ENCODE measurements around the gene CDCA8.

The CDCA8 gene

GRCh38 chr1:37741130-37741529 lies 48.8 kb downstream of the CDCA8 start:
- DNase-seq (ENCODE audit: low spot score), result peak; percentile 90
- peak; percentile 82 for ATAC-seq (ENCODE audit: low read depth)
- peaks cover 2% of the 10 kb centered on the region for H3K27me3 ChIP-seq (ENCODE audit: insufficient read depth, poor library complexity, severe bottlenecking)
- no peak overlapping the region for H3K4me3 ChIP-seq (ENCODE audit: severe bottlenecking)
- peaks cover 19% of the 10 kb centered on the region for H3K4me1 ChIP-seq (ENCODE audit: insufficient read depth, poor library complexity, severe bottlenecking)
- H3K27ac ChIP-seq (ENCODE audit: poor library complexity, severe bottlenecking), result no peak overlapping the region
- no peak for TF ChIP-seq CTCF (IDR thresholded peaks at IDR 0.05; ENCODE audit: poor library complexity, severe bottlenecking)
- no peaks in the 10 kb centered on the region for H3K36me3 ChIP-seq (ENCODE audit: low read depth)
- H3K9me3 ChIP-seq (ENCODE audit: severe bottlenecking), result no peaks in the 10 kb centered on the region

GRCh38 chr1:37741662-37742061 lies 49.3 kb downstream of the CDCA8 start:
- peaks cover 19% of the 10 kb centered on the region for H3K4me1 ChIP-seq (ENCODE audit: insufficient read depth, poor library complexity, severe bottlenecking)
- TF ChIP-seq CTCF (IDR thresholded peaks at IDR 0.05; ENCODE audit: poor library complexity, severe bottlenecking), result no peak
- no peak for ATAC-seq (ENCODE audit: low read depth)
- peaks cover 1% of the 10 kb centered on the region for H3K9me3 ChIP-seq (ENCODE audit: severe bottlenecking)
- peaks cover 2% of the 10 kb centered on the region for H3K27me3 ChIP-seq (ENCODE audit: insufficient read depth, poor library complexity, severe bottlenecking)
- H3K36me3 ChIP-seq (ENCODE audit: low read depth), result no peaks in the 10 kb centered on the region
- no peak for DNase-seq (ENCODE audit: low spot score)
- no peak overlapping the region for H3K4me3 ChIP-seq (ENCODE audit: severe bottlenecking)
- H3K27ac ChIP-seq (ENCODE audit: poor library complexity, severe bottlenecking), result no peak overlapping the region

- H3K4me3 ChIP-seq (ENCODE audit: severe bottlenecking), result no peak overlapping the region
- peaks cover 4% of the 10 kb centered on the region for H3K9me3 ChIP-seq (ENCODE audit: severe bottlenecking)
- no peaks in the 10 kb centered on the region for H3K36me3 ChIP-seq (ENCODE audit: low read depth)
- H3K27me3 ChIP-seq (ENCODE audit: insufficient read depth, poor library complexity, severe bottlenecking), result peaks cover 10% of the 10 kb centered on the region
- no peak for DNase-seq (ENCODE audit: low spot score)
- no peak for TF ChIP-seq CTCF (IDR thresholded peaks at IDR 0.05; ENCODE audit: poor library complexity, severe bottlenecking)
- H3K27ac ChIP-seq (ENCODE audit: poor library complexity, severe bottlenecking), result no peak overlapping the region
- no peak for ATAC-seq (ENCODE audit: low read depth)
- H3K4me1 ChIP-seq (ENCODE audit: insufficient read depth, poor library complexity, severe bottlenecking), result no peaks in the 10 kb centered on the region
Measured at GRCh38 chr1:37746806-37747205, 54.5 kb downstream of the CDCA8 start.

GRCh38 chr1:37748565-37748964 lies 56.2 kb downstream of the CDCA8 start:
- DNase-seq (ENCODE audit: low spot score) (no peak), ATAC-seq (ENCODE audit: low read depth) (no peak)
- Histone ChIP-seq H3K27ac (ENCODE audit: poor library complexity, severe bottlenecking) (no peak overlapping the region), H3K4me3 (ENCODE audit: severe bottlenecking) (no peak overlapping the region), H3K9me3 (ENCODE audit: severe bottlenecking) (peaks cover 4% of the 10 kb centered on the region), H3K27me3 (ENCODE audit: insufficient read depth, poor library complexity, severe bottlenecking) (peaks cover 19% of the 10 kb centered on the region), H3K36me3 (ENCODE audit: low read depth) (no peaks in the 10 kb centered on the region), H3K4me1 (ENCODE audit: insufficient read depth, poor library complexity, severe bottlenecking) (no peaks in the 10 kb centered on the region)
- TF ChIP-seq CTCF (IDR thresholded peaks at IDR 0.05; ENCODE audit: poor library complexity, severe bottlenecking), result no peak

GRCh38 chr1:37752213-37752582 lies 59.9 kb downstream of the CDCA8 start:
- Histone ChIP-seq H3K4me1 (ENCODE audit: insufficient read depth, poor library complexity, severe bottlenecking) (no peaks in the 10 kb centered on the region), H3K4me3 (ENCODE audit: severe bottlenecking) (no peak overlapping the region), H3K36me3 (ENCODE audit: low read depth) (no peaks in the 10 kb centered on the region), H3K27ac (ENCODE audit: poor library complexity, severe bottlenecking) (no peak overlapping the region), H3K27me3 (ENCODE audit: insufficient read depth, poor library complexity, severe bottlenecking) (peaks cover 47% of the 10 kb centered on the region), H3K9me3 (ENCODE audit: severe bottlenecking) (no peaks in the 10 kb centered on the region)
- no peak for DNase-seq (ENCODE audit: low spot score)
- TF ChIP-seq CTCF (IDR thresholded peaks at IDR 0.05; ENCODE audit: poor library complexity, severe bottlenecking), result no peak
- ATAC-seq (ENCODE audit: low read depth), result no peak
